A204.1 (cell line): Measurements from ENCODE around the gene DPM3.
"Not testable (repeated sequence)": the region's sequence is repeated elsewhere in the genome, so short reads cannot be mapped to it uniquely, and the experiment has no call there.

Experiments used
- FAIRE-seq: peaks from 2 replicates; lab custom pipeline; 2012; peaks lifted over from hg19 to GRCh38; lab: Jason Lieb, UNC

DPM3 gene

GRCh38 chr1:155175281-155175926 lies 35.1 kb upstream of the DPM3 start:
- no peak for FAIRE-seq

- no peak for FAIRE-seq
Observed at GRCh38 chr1:155174324-155175280, 34.3 kb upstream of the DPM3 start.

- no peak for FAIRE-seq
Observed at GRCh38 chr1:155173478-155174323, 33.4 kb upstream of the DPM3 start, which contains the start of gene TRIM46. Gene TRIM46 (plus strand): TSS chr1:155173849. CDS start chr1:155173967, 118 bp downstream.

- peak; percentile 83 for FAIRE-seq
Observed at GRCh38 chr1:155172732-155173477, 32.6 kb upstream of the DPM3 start, which contains the start of gene KRTCAP2. Gene KRTCAP2 (minus strand): TSS chr1:155173304. CDS start chr1:155173224, 80 bp downstream.

GRCh38 chr1:155171836-155172731 lies 31.8 kb upstream of the DPM3 start:
- FAIRE-seq = no peak

- no peak for FAIRE-seq
Observed at GRCh38 chr1:155170806-155171205, 30.5 kb upstream of the DPM3 start.

GRCh38 chr1:155170101-155170785 lies 29.9 kb upstream of the DPM3 start:
- no peak for FAIRE-seq

GRCh38 chr1:155169541-155169940 lies 29.2 kb upstream of the DPM3 start:
- FAIRE-seq = no peak

GRCh38 chr1:155168456-155169210 lies 28.3 kb upstream of the DPM3 start:
- FAIRE-seq = no peak

GRCh38 chr1:155168105-155168445 lies 27.7 kb upstream of the DPM3 start:
- FAIRE-seq = not testable (repeated sequence)

- no peak for FAIRE-seq
Observed at GRCh38 chr1:155167166-155168104, 27.1 kb upstream of the DPM3 start.

- no peak for FAIRE-seq
Observed at GRCh38 chr1:155166471-155167165, 26.3 kb upstream of the DPM3 start.

GRCh38 chr1:155166051-155166470 lies 25.7 kb upstream of the DPM3 start:
- FAIRE-seq = no peak

GRCh38 chr1:155164625-155165024 lies 24.3 kb upstream of the DPM3 start:
- not testable (repeated sequence) for FAIRE-seq

- not testable (repeated sequence) for FAIRE-seq
Observed at GRCh38 chr1:155163785-155164184, 23.5 kb upstream of the DPM3 start.

- not testable (repeated sequence) for FAIRE-seq
Observed at GRCh38 chr1:155162631-155163030, 22.3 kb upstream of the DPM3 start.

- FAIRE-seq = no peak
Observed at GRCh38 chr1:155160128-155160527, 19.8 kb upstream of the DPM3 start.
